A549 (cell line): ENCODE data around the gene VANGL1. TPM values are rescaled to one million over a fixed set of nuclear protein-coding genes. Genes with fewer than 3 reads are reported as not detected.

Experiments
- ATAC-seq, 2 experiments: fragments of 200-7000 bp in 1 of 2; fragments of >200 bp in 1 of 2; cut with Nextera tagmentation in 1 of 2; cut with Tn5 transposase in 1 of 2; 3 replicates each; pipeline versions ENCODE4 v1.8.0 to v1.9.1; 2018 to 2020; ENCODE audit warnings: mild to moderate bottlenecking in 1 of 2, moderate library complexity in 1 of 2
- CTCF ChIA-PET: fragments of 300-600 bp; sonication (Branson Sonifier 250); formaldehyde crosslinking; extraction: SDS; loops from one replicate; lab custom pipeline; 2021; ENCODE audit warnings: antibody characterized with exemption, inconsistent platforms; lab: Yijun Ruan, JAX
- POLR2A ChIA-PET: fragments of 350-600 bp; formaldehyde crosslinking; extraction: SDS; loops from one replicate; lab custom pipeline; 2021; ENCODE audit warnings: antibody characterized with exemption, inconsistent platforms; lab: Yijun Ruan, JAX
- DNase-seq, 2 experiments: peaks; one replicate each; pipeline versions ENCODE4 v3.0.0 to v3.0.0-alpha.2; 2011 to 2016; ENCODE audit warnings: low read depth in 1 of 2, low spot score in 1 of 2
- FAIRE-seq: peaks from 2 replicates; lab custom pipeline; 2011; peaks lifted over from hg19 to GRCh38; lab: Jason Lieb, UNC
- H3K27ac ChIP-seq, 2 experiments: fragments of >200 bp; sonication (Bioruptor Twin); formaldehyde crosslinking; 3 replicates each; pipeline ENCODE4 v1.5.1; 2016 to 2017
- H3K4me1 ChIP-seq: fragments of >200 bp; sonication (Bioruptor Twin); formaldehyde crosslinking; 3 replicates; pipeline ENCODE4 v1.6.1; 2016
- H3K4me2 ChIP-seq: fragments of >200 bp; sonication (Bioruptor Twin); formaldehyde crosslinking; 3 replicates; pipeline ENCODE4 v1.6.1; 2016
- H3K4me3 ChIP-seq: fragments of >200 bp; sonication (Bioruptor Twin); formaldehyde crosslinking; 3 replicates; pipeline ENCODE4 v1.5.1; 2016
- H3K9me3 ChIP-seq: fragments of >200 bp; sonication (Bioruptor Twin); formaldehyde crosslinking; 3 replicates; pipeline ENCODE4 v1.6.1; 2016
- BHLHE40 ChIP-seq: IDR thresholded peaks from 2 replicates; pipeline ENCODE4 v1.6.1; 2012; ENCODE audit warnings: low read depth, low read length, inconsistent platforms
- CBX2 ChIP-seq: fragments of 200-600 bp; sonication (generic); IDR thresholded peaks from 2 replicates; pipeline ENCODE4 v1.6.1; 2016; ENCODE audit warnings: low read depth, mild to moderate bottlenecking, borderline replicate concordance
- CHD4 ChIP-seq: fragments of 200-600 bp; sonication (generic); IDR thresholded peaks from 2 replicates; pipeline ENCODE4 v1.6.1; 2016; ENCODE audit warnings: antibody characterized with exemption, mild to moderate bottlenecking, borderline replicate concordance
- E2F6 ChIP-seq: IDR thresholded peaks from 2 replicates; pipeline ENCODE4 v1.6.1; 2012; ENCODE audit warnings: low read depth, borderline replicate concordance
- EHF ChIP-seq: fragments of 250-450 bp; sonication (Bioruptor Pico); IDR thresholded peaks from 2 replicates; pipeline ENCODE4 v1.5.0; 2020; ENCODE audit warnings: mild to moderate bottlenecking
- FOSB ChIP-seq: fragments of 250-450 bp; sonication (Bioruptor Pico); IDR thresholded peaks from 2 replicates; pipeline ENCODE4 v1.5.0; 2020; ENCODE audit warnings: mild to moderate bottlenecking, moderate library complexity
- FOSL2 ChIP-seq, 2 experiments: fragments of 450-650 bp in 1 of 2; fragments of >200 bp in 1 of 2; sonication (Bioruptor Twin) in 1 of 2; formaldehyde crosslinking; IDR thresholded peaks; 2 replicates each; pipeline versions ENCODE4 v1.5.0 to v1.6.1; 2016 to 2020; ENCODE audit warnings: mild to moderate bottlenecking in 1 of 2, moderate library complexity in 1 of 2
- FOXS1 ChIP-seq: fragments of 250-450 bp; sonication (Bioruptor Pico); IDR thresholded peaks from 2 replicates; pipeline ENCODE4 v1.5.0; 2020; ENCODE audit warnings: mild to moderate bottlenecking, moderate library complexity
- HDAC2 ChIP-seq: fragments of 200-600 bp; sonication (generic); IDR thresholded peaks from 2 replicates; pipeline ENCODE4 v1.6.1; 2016
- HMGXB4 ChIP-seq: fragments of 250-450 bp; sonication (Bioruptor Pico); IDR thresholded peaks from 2 replicates; pipeline ENCODE4 v1.5.0; 2021; ENCODE audit warnings: mild to moderate bottlenecking, moderate library complexity, borderline replicate concordance
- HOXA7 ChIP-seq: fragments of 250-450 bp; sonication (Bioruptor Pico); IDR thresholded peaks from 2 replicates; pipeline ENCODE4 v1.5.0; 2020; ENCODE audit warnings: mild to moderate bottlenecking, moderate library complexity
- HOXB5 ChIP-seq: fragments of 250-450 bp; sonication (Bioruptor Pico); IDR thresholded peaks from 2 replicates; pipeline ENCODE4 v1.5.0; 2020; ENCODE audit warnings: mild to moderate bottlenecking, moderate library complexity
- KDM5A ChIP-seq: fragments of 200-600 bp; sonication (generic); IDR thresholded peaks from 2 replicates; pipeline ENCODE4 v1.6.1; 2016; ENCODE audit warnings: antibody characterized with exemption, mild to moderate bottlenecking
- MAX ChIP-seq: IDR thresholded peaks from 2 replicates; pipeline ENCODE4 v1.6.1; 2012
- MAZ ChIP-seq: fragments of 150-350 bp; IDR thresholded peaks from 2 replicates; pipeline ENCODE4 v1.6.1; 2014; ENCODE audit warnings: antibody characterized with exemption, low read depth, low read length, borderline replicate concordance
- NPAS2 ChIP-seq: fragments of 250-450 bp; sonication (Bioruptor Pico); IDR thresholded peaks from 2 replicates; pipeline ENCODE4 v1.8.0; 2022; ENCODE audit warnings: mild to moderate bottlenecking, moderate library complexity, borderline replicate concordance
- POLR2A ChIP-seq: IDR thresholded peaks from 2 replicates; pipeline ENCODE4 v1.6.1; 2012; ENCODE audit warnings: mild to moderate bottlenecking, low read length
- RCOR1 ChIP-seq: fragments of 150-350 bp; IDR thresholded peaks from 2 replicates; pipeline ENCODE4 v1.6.1; 2014; ENCODE audit warnings: antibody characterized with exemption, low read length, low read depth
- RNF2 ChIP-seq: fragments of 200-600 bp; sonication (generic); IDR thresholded peaks from 2 replicates; pipeline ENCODE4 v1.6.1; 2016; ENCODE audit warnings: low read depth, mild to moderate bottlenecking, antibody characterized with exemption, moderate library complexity, borderline replicate concordance
- USF2 ChIP-seq: fragments of 450-650 bp; IDR thresholded peaks from 2 replicates; pipeline ENCODE4 v1.6.1; 2014; ENCODE audit warnings: antibody characterized with exemption
- ZC3H11A ChIP-seq: fragments of 450-650 bp; IDR thresholded peaks from 2 replicates; pipeline ENCODE4 v1.6.1; 2014; ENCODE audit warnings: antibody characterized with exemption, mild to moderate bottlenecking
- ZFP36 ChIP-seq: fragments of 450-650 bp; IDR thresholded peaks from 2 replicates; pipeline ENCODE4 v1.6.1; 2014; ENCODE audit warnings: borderline replicate concordance; ENCODE audit not compliant: partially characterized antibody
- WGBS: methylation state at CpG from one replicate; pipeline ENCODE4 v1.1.6; 2017; ENCODE audit errors: missing lambda C conversion rate; 5-methylcytosine and 5-hydroxymethylcytosine counted together
- polyA plus RNA-seq, 4 experiments: library from polyadenylated mRNA; depleted of rRNA in 3 of 4; stranded (reverse); fragments of >200 nt; fragmentation: RNase III in 1 of 4; extraction: RNeasy Plus Mini Kit Qiagen cat#74134 plus additional on column Dnase treatment in 1 of 4; gene quantifications; 2 replicates in 3 of 4; 3 replicates in 1 of 4; pipeline ENCODE4 v1.2.3, GENCODE V29; 2011 to 2017
- TF ChIP-seq, protein P1 (sequence below): fragments of 150-350 bp; IDR thresholded peaks from 2 replicates; pipeline ENCODE4 v1.6.1; 2014; ENCODE audit warnings: low read depth, mild to moderate bottlenecking, low read length

The VANGL1 gene
- polyA plus RNA-seq, 2 of the 4 experiments (the other 2 are of a cell fraction) = 11.0 to 11.5 TPM

- WGBS = 94% methylated on average over 7 of the region's 7 CpGs
- no peak overlapping the region for H3K4me2 ChIP-seq
- DNase-seq = no peak
- ChIA-PET POLR2A (no interaction called here), CTCF (no interaction called here)
- H3K4me3 ChIP-seq = no peak overlapping the region
- no peaks in the 10 kb centered on the region for H3K4me1 ChIP-seq
- H3K27ac ChIP-seq = no peak overlapping the region
- no peak for ATAC-seq
- no peak for TF ChIP-seq MAZ
- no peak for TF ChIP-seq RNF2
- TF ChIP-seq BHLHE40 = no peak
- no peak for TF ChIP-seq MAX
- no peak for TF ChIP-seq ZFP36
- FAIRE-seq = no peak
- no peaks in the 10 kb centered on the region for H3K9me3 ChIP-seq
Observed at GRCh38 chr1:115655306-115655663, 13.5 kb downstream of the VANGL1 start.

GRCh38 chr1:115655916-115656315 lies 14.1 kb downstream of the VANGL1 start:
- 93% methylated on average over 4 of the region's 4 CpGs for WGBS
- Histone ChIP-seq H3K4me3 (no peak overlapping the region), H3K9me3 (no peaks in the 10 kb centered on the region), H3K27ac (no peak overlapping the region), H3K4me1 (no peaks in the 10 kb centered on the region), H3K4me2 (no peak overlapping the region)
- no peak for DNase-seq
- ChIA-PET CTCF (no interaction called here), POLR2A (no interaction called here)
- no peak for FAIRE-seq
- TF ChIP-seq FOSL2 (IDR thresholded peaks at IDR 0.05) (no peak), FOSL2 (CRISPR knock-in tag; IDR thresholded peaks at IDR 0.05) (no peak), E2F6 (no peak), KDM5A (no peak), HMGXB4 (no peak), MAX (no peak), ZC3H11A (no peak)
- no peak for ATAC-seq

GRCh38 chr1:115656461-115657077 lies 14.8 kb downstream of the VANGL1 start:
- FAIRE-seq (no peak), ATAC-seq (no peak), DNase-seq (no peak)
- H3K9me3 ChIP-seq = no peaks in the 10 kb centered on the region
- H3K27ac ChIP-seq = no peak overlapping the region
- no peak overlapping the region for H3K4me3 ChIP-seq
- no peak overlapping the region for H3K4me2 ChIP-seq
- WGBS = 97% methylated on average over 5 of the region's 5 CpGs
- TF ChIP-seq MAX (no peak), ZFP36 (no peak), FOSB (CRISPR knock-in tag) (no peak), CHD4 (no peak), USF2 (no peak), HOXA7 (no peak), HDAC2 (no peak), NPAS2 (CRISPR knock-in tag) (no peak), HOXB5 (CRISPR knock-in tag) (no peak), EHF (CRISPR knock-in tag) (no peak), POLR2A (no peak), FOXS1 (CRISPR knock-in tag) (no peak), MAZ (no peak), CBX2 (no peak), RCOR1 (no peak), RNF2 (no peak)
- TF ChIP-seq, protein P1, sequence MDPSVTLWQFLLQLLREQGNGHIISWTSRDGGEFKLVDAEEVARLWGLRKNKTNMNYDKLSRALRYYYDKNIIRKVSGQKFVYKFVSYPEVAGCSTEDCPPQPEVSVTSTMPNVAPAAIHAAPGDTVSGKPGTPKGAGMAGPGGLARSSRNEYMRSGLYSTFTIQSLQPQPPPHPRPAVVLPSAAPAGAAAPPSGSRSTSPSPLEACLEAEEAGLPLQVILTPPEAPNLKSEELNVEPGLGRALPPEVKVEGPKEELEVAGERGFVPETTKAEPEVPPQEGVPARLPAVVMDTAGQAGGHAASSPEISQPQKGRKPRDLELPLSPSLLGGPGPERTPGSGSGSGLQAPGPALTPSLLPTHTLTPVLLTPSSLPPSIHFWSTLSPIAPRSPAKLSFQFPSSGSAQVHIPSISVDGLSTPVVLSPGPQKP = no peak
- CTCF ChIA-PET = interaction anchor here (0.9 kb wide), 1 partner anchor 50 kb away, joined by 3 read pairs; no protein-coding TSS in a partner anchor
- POLR2A ChIA-PET = no interaction called here
- no peaks in the 10 kb centered on the region for H3K4me1 ChIP-seq
